SU-DHL-6 (cell line): ENCODE measurements around the gene SEMA3B.

ENCODE experiments used
- CTCF ChIP-seq: fragments of 200-600 bp; sonication (generic); IDR thresholded peaks from one replicate; pipeline ENCODE4 v1.5.1; 2017; ENCODE audit warnings: antibody characterized with exemption, mild to moderate bottlenecking, low read length, moderate library complexity; ENCODE audit not compliant: insufficient read depth, poor library complexity, severe bottlenecking
- EZH2phosphoT487 ChIP-seq: fragments of 200-600 bp; sonication (generic), shearing (Covaris generic); conservative IDR thresholded peaks from 2 replicates; pipeline ENCODE4 v1.6.1; 2018; ENCODE audit warnings: mild to moderate bottlenecking, antibody characterized with exemption, low read length, moderate library complexity, mixed read lengths

GRCh38 chr3:50273689-50274065 is 4.7 kb downstream of the SEMA3B start:
- TF ChIP-seq CTCF (no peak), EZH2phosphoT487 (no peak)
